Keratinocyte (primary cell): ENCODE results near the gene HDLBP.

ENCODE experiments used
- CTCF ChIP-seq, 3 experiments: IDR thresholded peaks in 1 of 3; conservative IDR thresholded peaks in 1 of 3; optimal IDR thresholded peaks in 1 of 3; 2 replicates in 2 of 3; 3 replicates in 1 of 3; pipeline versions ENCODE3 to v1.5.1; 2011; ENCODE audit warnings: low read length in 3 of 3, mild to moderate bottlenecking in 3 of 3, moderate library complexity in 2 of 3, control low read depth in 1 of 3, inconsistent platforms in 1 of 3; ENCODE audit not compliant: insufficient read depth in 2 of 3; ENCODE audit errors: extremely low read depth in 1 of 3
- EZH2 ChIP-seq: IDR thresholded peaks from one replicate; pipeline ENCODE4 v1.6.1; 2012; ENCODE audit warnings: inconsistent platforms, mild to moderate bottlenecking, low read length, moderate library complexity

- TF ChIP-seq CTCF (optimal IDR thresholded peaks at IDR 0.05 in 1 of 3, IDR thresholded peaks at IDR 0.05 in 1 of 3, conservative IDR thresholded peaks at IDR 0.05 in 1 of 3; ENCODE audit: extremely low read depth in 1 of 3, insufficient read depth in 2 of 3, low read length in 3 of 3) (no peak), EZH2 (no peak)
Measured at GRCh38 chr2:241182126-241182525, 133.3 kb downstream of the HDLBP start.
